HG02852 (cell line): Measurements from ENCODE around the gene C14orf39.

Experiments
- ATAC-seq: cut with Tn5 transposase; IDR thresholded peaks from one replicate; pipeline ENCODE4 v1.9.1; 2021; ENCODE audit warnings: mild to moderate bottlenecking, moderate library complexity; ENCODE audit not compliant: unreplicated experiment

C14orf39 gene, protein sequence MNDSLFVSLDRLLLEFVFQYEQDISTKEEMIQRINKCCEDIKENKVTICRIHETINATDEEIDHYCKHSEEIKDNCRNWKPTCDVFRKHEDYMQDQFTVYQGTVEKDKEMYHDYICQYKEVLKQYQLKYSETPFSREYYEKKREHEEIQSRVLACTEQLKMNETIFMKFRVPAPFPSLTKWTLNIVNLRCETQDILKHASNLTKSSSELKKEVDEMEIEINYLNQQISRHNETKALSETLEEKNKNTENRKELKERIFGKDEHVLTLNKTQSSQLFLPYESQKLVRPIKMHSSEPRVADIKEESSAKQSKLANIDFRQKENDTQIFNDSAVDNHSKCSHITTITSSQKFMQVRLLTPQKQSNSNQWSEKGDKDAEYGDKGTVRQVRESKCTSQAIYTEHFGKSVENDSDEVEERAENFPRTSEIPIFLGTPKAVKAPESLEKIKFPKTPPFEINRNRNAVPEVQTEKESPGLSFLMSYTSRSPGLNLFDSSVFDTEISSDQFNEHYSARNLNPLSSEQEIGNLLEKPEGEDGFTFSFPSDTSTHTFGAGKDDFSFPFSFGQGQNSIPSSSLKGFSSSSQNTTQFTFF

GRCh38 chr14:60485598-60486251 lies at the start of gene C14orf39:
TSS of gene C14orf39 (minus strand) at chr14:60486063. CDS start at chr14:60485078, 985 bp downstream.
- ATAC-seq: no peak

DNA sequence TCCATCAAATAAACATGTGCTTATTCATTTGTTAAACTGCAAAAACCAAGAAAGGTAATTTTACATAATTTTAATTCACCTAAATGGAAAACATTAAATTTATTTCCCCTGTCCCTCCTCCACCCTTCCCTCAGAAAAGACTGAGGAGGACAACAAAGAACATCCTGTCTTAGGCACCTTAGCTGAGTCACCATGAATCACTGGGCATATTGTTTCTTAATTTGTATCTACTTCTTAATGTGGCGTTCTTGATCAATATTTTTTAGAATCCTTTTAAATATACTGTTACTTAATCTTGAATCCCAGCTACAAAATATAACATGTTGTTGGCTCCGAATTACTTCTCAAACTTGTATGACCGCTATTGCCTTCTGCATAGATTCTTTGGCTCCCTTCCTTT lies 46.6 kb upstream of the C14orf39 start:
- ATAC-seq: no peak

- no peak for ATAC-seq
Measured at GRCh38 chr14:60515511-60516289, 29.8 kb upstream of the C14orf39 start.

GRCh38 chr14:60514741-60515491 lies 29.1 kb upstream of the C14orf39 start:
- no peak for ATAC-seq

DNA sequence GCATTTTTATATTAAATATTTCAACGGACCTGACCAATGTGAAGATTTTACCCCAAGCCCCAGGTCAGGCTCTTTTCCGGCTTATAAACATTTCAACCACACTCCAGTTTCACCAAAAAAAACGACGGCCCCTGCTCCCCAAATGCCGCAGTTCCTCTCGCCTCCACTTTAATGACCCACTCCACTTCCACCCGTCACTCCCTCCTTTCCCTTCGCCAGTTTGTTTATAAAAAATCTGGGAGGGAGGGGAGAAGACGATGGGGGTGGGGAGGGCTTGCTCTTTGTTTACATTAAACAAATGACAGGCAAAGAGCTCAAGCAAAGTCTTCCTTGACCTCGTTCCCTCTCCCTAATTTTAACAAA lies 28.5 kb upstream of the C14orf39 start:
- ATAC-seq: no peak

DNA sequence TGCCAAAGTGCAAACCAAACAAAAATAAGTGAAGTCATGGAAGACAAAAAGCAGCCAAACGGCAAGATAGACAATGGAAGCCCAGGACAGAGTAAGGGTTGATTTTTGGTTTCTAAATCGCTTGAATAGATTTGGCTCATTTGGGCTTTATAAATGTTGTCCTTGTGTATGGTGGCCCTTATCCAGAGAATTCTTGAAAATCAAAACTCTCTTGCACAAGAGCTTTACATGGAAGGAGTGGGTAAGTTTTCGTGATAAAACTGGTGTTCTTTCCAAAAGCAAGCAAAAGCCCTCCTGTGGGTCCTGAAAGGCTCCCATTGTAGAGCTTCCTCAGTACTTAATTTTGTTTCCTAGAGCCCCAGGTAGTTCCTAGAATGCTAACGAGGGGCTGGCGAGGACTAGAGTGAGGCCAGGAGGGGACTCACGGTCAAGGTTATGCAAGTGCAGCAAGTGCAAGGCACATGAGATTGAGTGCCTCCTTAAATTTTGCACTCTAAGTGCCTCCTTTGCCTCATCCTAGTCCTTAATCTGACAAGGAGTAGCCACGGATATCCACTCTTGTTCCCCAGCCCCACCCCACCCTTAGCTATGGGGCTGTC lies 27.2 kb upstream of the C14orf39 start:
- no peak for ATAC-seq

GRCh38 chr14:60512126-60512525 lies 26.3 kb upstream of the C14orf39 start:
- no peak for ATAC-seq

GRCh38 chr14:60510951-60511599 lies 25.2 kb upstream of the C14orf39 start:
- no peak for ATAC-seq

DNA sequence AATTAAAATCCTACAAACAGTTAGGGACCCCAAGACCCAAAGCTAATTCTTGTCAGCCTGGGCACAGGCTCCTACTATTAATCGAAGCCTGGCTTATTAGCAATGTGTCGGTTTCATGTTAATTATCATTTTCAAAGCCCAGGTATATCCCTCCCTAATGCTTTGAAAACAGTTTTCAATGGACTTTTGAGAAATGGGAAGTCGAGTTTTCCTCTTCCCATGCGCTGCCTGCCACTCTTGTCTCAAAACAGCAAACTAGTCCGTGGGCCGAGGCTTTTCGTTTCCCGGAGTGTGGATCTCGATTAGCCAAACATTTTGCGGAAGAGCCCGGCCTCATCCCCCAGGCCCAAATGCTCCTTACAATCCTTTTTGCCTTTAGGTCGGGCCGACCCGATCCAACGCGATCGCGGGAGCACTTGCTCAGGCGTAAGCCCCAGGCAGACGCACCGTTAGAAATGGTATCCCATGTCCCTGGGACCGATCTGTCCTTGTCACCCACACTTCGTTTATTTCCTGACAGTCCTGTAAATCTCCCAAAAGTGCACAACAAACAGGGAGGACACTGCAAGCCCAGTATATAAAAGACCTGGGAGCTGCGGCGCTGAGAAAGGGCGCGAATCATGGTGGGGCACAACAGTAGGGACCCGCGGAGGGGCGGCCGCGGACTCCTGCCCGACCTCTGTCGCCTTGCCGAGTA lies 24.5 kb upstream of the C14orf39 start:
- no peak for ATAC-seq

- no peak for ATAC-seq
Measured at GRCh38 chr14:60509438-60510253, 23.8 kb upstream of the C14orf39 start.

DNA sequence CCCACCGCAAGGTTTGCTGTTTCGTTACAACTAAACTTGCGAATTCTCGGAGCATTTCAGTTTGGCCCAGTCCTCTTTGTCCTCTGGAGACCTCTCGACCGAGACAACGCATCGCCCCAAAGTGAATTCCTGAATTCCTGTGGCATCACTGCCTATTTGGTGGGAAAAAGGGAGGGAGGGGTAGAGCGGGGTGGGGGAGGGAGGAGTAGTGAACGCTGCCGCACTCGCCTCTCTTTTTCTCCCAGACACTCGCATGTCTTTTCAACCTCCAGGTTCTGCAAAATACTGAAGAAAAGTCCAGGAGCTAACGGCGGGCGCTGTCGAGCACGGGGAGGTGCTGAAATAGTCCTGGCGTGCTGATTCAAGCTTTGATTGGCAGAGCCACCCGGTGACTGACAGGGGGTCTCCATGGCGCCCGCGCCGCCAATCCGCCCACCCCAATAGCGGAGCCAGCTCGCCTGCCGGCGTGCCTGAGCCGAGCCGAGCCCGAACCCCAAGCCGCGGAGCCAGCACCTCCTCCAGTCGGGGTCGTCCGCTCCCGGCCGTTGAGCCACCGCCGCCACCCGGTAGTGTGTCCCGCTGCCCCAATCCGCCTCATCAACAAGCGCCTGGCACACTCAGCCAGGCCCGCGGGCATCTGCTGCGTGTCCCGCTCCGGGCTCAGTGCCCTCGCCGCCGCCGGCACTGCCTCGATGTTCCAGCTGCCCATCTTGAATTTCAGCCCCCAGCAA lies 23.0 kb upstream of the C14orf39 start, which contains the start of gene SIX6:
Gene SIX6, plus strand, starts transcription at position 440 of the 731 bp plus-strand sequence. Its CDS starts 253 bp downstream, at position 693.
- no peak for ATAC-seq

- no peak for ATAC-seq
Measured at GRCh38 chr14:60508363-60508706, 22.5 kb upstream of the C14orf39 start.

DNA sequence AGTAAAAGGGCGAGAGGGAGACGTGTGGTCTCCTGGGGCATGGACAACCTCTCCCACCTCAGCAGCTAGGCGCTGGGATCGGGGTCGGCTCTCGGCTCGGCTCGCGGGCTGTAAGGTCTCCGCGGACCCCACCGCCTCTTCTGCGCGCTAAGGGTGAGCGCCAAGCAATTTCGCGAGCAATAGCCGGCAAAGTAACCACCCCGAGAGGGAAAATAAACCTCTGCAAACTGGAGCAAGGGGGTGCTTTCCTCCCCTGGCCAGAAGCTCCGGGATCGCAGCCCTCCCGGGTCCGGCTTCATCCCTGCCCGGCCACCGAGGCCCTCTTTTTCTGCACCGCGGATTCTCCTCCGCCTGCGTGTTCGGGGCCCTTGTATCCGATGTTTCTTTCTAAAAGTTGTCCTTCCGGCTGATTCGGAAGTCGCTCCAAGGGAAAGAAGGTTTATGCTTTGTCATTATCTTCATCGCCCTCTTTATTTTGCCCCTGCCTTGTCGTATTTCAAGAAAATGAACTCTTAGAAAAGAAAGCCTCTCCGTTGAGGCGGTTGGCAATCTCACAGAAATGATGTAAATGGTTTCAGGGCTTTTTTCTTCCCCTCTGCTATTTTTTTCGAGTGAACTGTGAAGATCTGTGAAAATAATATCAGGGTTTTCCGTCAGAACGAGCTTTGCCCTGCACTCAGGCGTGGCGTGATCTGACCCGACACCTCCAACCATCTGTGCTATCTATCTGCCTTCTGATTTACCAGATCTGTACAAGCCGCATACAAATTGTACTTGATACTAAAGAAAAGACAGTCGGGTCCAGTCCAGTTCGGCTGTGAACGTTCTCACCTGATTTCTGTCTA lies 21.3 kb upstream of the C14orf39 start:
- ATAC-seq: no peak

GRCh38 chr14:60506462-60506984 lies 20.7 kb upstream of the C14orf39 start:
- no peak for ATAC-seq

- no peak for ATAC-seq
Measured at GRCh38 chr14:60506010-60506409, 20.1 kb upstream of the C14orf39 start.

- ATAC-seq: no peak
Measured at GRCh38 chr14:60505448-60505847, 19.6 kb upstream of the C14orf39 start.
